Measurements from ENCODE around the gene NAALADL1. TPM values are rescaled to one million over a fixed set of nuclear protein-coding genes. Genes with fewer than 3 reads are reported as not detected.

Gene NAALADL1
- total and polyA plus RNA-seq, 2 of the 4 experiments (the other 2 are of a cell fraction): 3.8 to 5.8 TPM

GRCh38 chr11:65089621-65090020, 31.3 kb upstream of the NAALADL1 start:
- BruUV-seq (replicated peaks): no TSS peak
- Histone ChIP-seq H3K23ac (ENCODE audit: low read depth, low read length) (no peak overlapping the region), H3K14ac (replicated peaks; ENCODE audit: low read depth, low read length) (no peak overlapping the region), H4K5ac (ENCODE audit: low read depth, low read length) (no peak overlapping the region), H2BK20ac (ENCODE audit: low read depth, low read length) (no peak overlapping the region), H3K9me1 (ENCODE audit: insufficient read depth, low read length) (no peaks in the 10 kb centered on the region), H3K4me1 (ENCODE audit: control insufficient read depth, insufficient read depth, low read length) (peaks cover 4% of the 10 kb centered on the region; the same call in 1 of the 2 replicates), H3K4me2 (ENCODE audit: low read depth, low read length) (no peak overlapping the region), H2AK9ac (replicated peaks; ENCODE audit: low read depth, low read length, poor library complexity) (peak overlapping the region; percentile 34), H3K18ac (ENCODE audit: low read depth, low read length) (no peak overlapping the region), H3K79me1 (ENCODE audit: low read depth in 1 of 2, low read length in 2 of 2) (peaks cover 16 to 18% of the 10 kb centered on the region in 2 experiments), H4K20me1 (ENCODE audit: insufficient read depth, low read length) (no peaks in the 10 kb centered on the region; the same call in 1 of the 2 replicates), H2AFZ (replicated peaks; ENCODE audit: low read length, poor library complexity) (no peak overlapping the region), H3K27me3 (ENCODE audit: control insufficient read depth, insufficient read depth, low read length) (no peaks in the 10 kb centered on the region), H3K27ac (ENCODE audit: insufficient read depth, low read length) (no peak overlapping the region), H4K91ac (ENCODE audit: insufficient read depth, low read depth, low read length) (no peak overlapping the region), H2BK15ac (ENCODE audit: low read depth, low read length) (no peak overlapping the region), H3K9me3 (ENCODE audit: control insufficient read depth, insufficient read depth, low read length) (no peaks in the 10 kb centered on the region), H3K56ac (ENCODE audit: extremely low read depth, insufficient read depth, low read length) (no peak overlapping the region), H3K9ac (ENCODE audit: low read depth, low read length) (no peak overlapping the region), H3K36me3 (ENCODE audit: control insufficient read depth, insufficient read depth, low read length) (peaks cover 35% of the 10 kb centered on the region), H2BK120ac (ENCODE audit: low read depth, low read length) (no peak overlapping the region), H4K8ac (ENCODE audit: low read depth in 2 of 2, low read length in 2 of 2) (no peak overlapping the region), H3K4me3 (ENCODE audit: insufficient read depth, low read depth, low read length) (no peak overlapping the region), H2AK5ac (ENCODE audit: low read depth, low read length) (no peak overlapping the region), H2BK5ac (ENCODE audit: low read depth, low read length, poor library complexity, severe bottlenecking) (no peak overlapping the region), H3K4ac (ENCODE audit: low read depth, low read length) (no peak overlapping the region)
- dilution Hi-C loops (cut with HindIII; ENCODE audit: low sequenced_read_pairs, unreplicated experiment) (no loop called here), intact Hi-C loops (cut with micrococcal nuclease) (no loop called here), in situ Hi-C loops (cut with MboI; ENCODE audit: low sequenced_read_pairs) (no loop called here)
- no peak for TF ChIP-seq NFE2L2 (IDR thresholded peaks at IDR 0.05; ENCODE audit: low read depth, low read length)
- TF ChIP-seq MAFK (IDR thresholded peaks at IDR 0.05; ENCODE audit: low read depth, low read length): no peak
- TF ChIP-seq POLR2A (IDR thresholded peaks at IDR 0.05; ENCODE audit: low read depth, low read length): no peak
- TF ChIP-seq MXI1 (IDR thresholded peaks at IDR 0.05; ENCODE audit: borderline replicate concordance, low read depth, low read length): no peak
- TF ChIP-seq, protein P1, sequence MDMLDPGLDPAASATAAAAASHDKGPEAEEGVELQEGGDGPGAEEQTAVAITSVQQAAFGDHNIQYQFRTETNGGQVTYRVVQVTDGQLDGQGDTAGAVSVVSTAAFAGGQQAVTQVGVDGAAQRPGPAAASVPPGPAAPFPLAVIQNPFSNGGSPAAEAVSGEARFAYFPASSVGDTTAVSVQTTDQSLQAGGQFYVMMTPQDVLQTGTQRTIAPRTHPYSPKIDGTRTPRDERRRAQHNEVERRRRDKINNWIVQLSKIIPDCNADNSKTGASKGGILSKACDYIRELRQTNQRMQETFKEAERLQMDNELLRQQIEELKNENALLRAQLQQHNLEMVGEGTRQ (IDR thresholded peaks at IDR 0.05; ENCODE audit: low read depth, low read length): no peak
- TF ChIP-seq BHLHE40 (IDR thresholded peaks at IDR 0.05; ENCODE audit: low read depth, low read length): no peak
- TF ChIP-seq SMC3 (IDR thresholded peaks at IDR 0.05; ENCODE audit: low read depth, low read length): no peak
- TF ChIP-seq FOS (IDR thresholded peaks at IDR 0.05; ENCODE audit: low read depth, low read length): no peak
- POLR2A ChIA-PET (ENCODE audit: unreplicated experiment): no interaction called here
- 100% methylated on average over 1 of the region's 4 CpGs; no CpG with 5 or more reads in 1 of the 2 experiments for WGBS, 2 experiments (ENCODE audit: extremely low coverage in 2 of 2, insufficient read length in 1 of 2)
- DNase-seq: no peak
- CTCF ChIA-PET: no interaction called here
- no peak for ATAC-seq (ENCODE audit: low read depth)
